Measurements from ENCODE around the gene CLTCL1.

GRCh38 chr22:19289475-19290161 lies 1.9 kb downstream of the CLTCL1 start:
- TF ChIP-seq CTCF (IDR thresholded peaks at IDR 0.05) = no peak
- TF ChIP-seq POLR2A (IDR thresholded peaks at IDR 0.05) = no peak
